GM13977 (cell line): ENCODE data around the gene TM9SF2.
A peak's percentile ranks its signal among the peaks of the same experiment; 100 is the strongest.

Experiments used
- DNase-seq: peaks from one replicate; pipeline ENCODE4 v3.0.0; 2012; ENCODE audit warnings: low spot score
- in situ Hi-C: fragments of 300-500 bp; cut with MboI; formaldehyde crosslinking; loops from one replicate; pipeline ENCODE4 v1.12.0; 2022; ENCODE audit warnings: low sequenced_read_pairs, low pct_unique_long_range_greater_than_20kb, mixed read lengths, inconsistent platforms; ENCODE audit not compliant: unreplicated experiment
- TF ChIP-seq, protein P1 (sequence below): IDR thresholded peaks from 2 replicates; pipeline ENCODE4 v1.5.1; 2012; ENCODE audit warnings: mild to moderate bottlenecking, control low read depth; ENCODE audit not compliant: insufficient read depth; ENCODE audit errors: extremely low read depth, missing control alignments

TM9SF2 gene

DNA sequence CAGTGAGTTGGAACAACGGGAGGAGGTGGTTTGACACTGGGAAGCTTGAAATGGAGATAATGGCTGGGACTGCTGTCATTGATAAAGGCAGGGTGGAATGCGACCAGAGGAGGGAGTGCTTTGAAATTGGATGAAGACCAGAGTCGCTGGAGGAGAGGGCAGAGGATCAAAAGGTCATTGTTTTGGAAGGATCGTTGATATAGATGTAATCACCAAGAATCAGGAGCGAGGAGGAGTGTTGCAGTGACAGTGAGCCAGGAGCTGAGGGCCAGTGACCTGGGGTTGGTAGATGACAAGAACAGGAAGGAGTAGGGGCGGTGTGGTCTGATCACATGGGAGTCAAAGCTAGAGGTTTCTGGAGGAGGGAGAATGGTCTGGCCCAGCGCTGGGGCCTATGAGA lies 25.3 kb downstream of the TM9SF2 start:
- DNase-seq, result no peak
- in situ Hi-C loops, result no loop called here
- TF ChIP-seq, protein P1, sequence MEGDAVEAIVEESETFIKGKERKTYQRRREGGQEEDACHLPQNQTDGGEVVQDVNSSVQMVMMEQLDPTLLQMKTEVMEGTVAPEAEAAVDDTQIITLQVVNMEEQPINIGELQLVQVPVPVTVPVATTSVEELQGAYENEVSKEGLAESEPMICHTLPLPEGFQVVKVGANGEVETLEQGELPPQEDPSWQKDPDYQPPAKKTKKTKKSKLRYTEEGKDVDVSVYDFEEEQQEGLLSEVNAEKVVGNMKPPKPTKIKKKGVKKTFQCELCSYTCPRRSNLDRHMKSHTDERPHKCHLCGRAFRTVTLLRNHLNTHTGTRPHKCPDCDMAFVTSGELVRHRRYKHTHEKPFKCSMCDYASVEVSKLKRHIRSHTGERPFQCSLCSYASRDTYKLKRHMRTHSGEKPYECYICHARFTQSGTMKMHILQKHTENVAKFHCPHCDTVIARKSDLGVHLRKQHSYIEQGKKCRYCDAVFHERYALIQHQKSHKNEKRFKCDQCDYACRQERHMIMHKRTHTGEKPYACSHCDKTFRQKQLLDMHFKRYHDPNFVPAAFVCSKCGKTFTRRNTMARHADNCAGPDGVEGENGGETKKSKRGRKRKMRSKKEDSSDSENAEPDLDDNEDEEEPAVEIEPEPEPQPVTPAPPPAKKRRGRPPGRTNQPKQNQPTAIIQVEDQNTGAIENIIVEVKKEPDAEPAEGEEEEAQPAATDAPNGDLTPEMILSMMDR, result no peak

DNA sequence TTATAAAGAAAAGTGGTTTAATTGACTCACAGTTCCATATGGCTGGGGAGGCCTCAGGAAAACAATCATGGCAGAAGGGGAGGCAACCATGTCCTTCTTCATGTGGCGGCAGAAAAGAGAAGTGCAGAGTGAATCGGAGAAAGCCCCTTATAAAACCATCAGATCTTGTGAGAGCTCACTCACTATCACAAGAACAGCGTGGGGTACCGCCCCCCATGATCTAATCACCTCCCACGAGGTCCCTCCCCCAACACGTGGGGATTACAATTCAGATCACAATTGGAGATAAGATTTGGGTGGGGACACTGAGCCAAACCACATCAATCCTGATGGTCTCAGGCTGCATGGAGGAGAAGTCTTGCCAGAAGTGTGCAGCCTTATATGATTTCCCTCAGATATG lies 26.0 kb downstream of the TM9SF2 start:
- TF ChIP-seq, protein P1, result no peak
- no peak for DNase-seq
- in situ Hi-C loops, result no loop called here

- TF ChIP-seq, protein P1, result peak; percentile 58
- in situ Hi-C loops, result no loop called here
- DNase-seq, result peak; percentile 53
These were observed 27.3 kb downstream of the TM9SF2 start for GRCh38 chr13:99528547-99528946.

DNA sequence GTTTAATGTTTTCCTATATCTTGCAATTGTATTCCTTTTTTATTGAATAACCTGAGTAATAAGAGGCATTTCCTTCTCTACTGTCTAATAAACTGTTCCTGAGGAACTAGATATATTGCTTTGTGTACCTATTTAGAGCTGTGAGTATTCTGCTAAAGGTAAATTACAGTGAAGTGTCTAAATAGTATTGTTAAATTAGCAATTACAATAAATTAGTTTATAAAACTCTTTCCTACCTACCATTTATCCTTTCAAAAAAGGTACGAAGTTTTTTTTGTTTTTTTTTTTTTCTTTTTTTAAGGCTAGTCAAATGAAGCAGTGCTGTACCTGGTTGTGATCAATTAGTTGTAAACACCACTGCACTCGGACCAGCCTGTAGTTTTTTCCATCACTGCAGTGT lies 34.8 kb downstream of the TM9SF2 start:
- TF ChIP-seq, protein P1, result no peak
- in situ Hi-C loops, result no loop called here
- DNase-seq, result no peak

DNA sequence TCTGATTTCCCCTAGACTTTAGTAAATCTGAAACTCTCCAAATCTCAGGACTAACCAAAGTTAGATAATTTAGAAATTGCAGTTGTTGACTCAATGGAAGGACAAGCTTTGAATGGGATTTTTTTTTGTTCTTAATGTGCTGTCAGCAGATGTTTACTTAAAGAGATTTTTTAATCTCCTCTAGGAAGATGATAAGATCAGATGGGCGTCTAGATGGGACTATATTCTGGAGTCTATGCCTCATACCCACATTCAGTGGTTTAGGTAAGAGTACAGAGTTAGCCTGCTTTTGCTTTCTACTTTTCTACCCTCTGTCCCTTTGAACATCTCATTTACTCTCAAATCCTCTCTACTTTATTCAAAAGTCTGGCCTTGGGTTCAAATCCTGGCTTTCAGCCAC lies 39.3 kb downstream of the TM9SF2 start:
- no peak for DNase-seq
- TF ChIP-seq, protein P1, result no peak
- in situ Hi-C loops, result no loop called here

DNA sequence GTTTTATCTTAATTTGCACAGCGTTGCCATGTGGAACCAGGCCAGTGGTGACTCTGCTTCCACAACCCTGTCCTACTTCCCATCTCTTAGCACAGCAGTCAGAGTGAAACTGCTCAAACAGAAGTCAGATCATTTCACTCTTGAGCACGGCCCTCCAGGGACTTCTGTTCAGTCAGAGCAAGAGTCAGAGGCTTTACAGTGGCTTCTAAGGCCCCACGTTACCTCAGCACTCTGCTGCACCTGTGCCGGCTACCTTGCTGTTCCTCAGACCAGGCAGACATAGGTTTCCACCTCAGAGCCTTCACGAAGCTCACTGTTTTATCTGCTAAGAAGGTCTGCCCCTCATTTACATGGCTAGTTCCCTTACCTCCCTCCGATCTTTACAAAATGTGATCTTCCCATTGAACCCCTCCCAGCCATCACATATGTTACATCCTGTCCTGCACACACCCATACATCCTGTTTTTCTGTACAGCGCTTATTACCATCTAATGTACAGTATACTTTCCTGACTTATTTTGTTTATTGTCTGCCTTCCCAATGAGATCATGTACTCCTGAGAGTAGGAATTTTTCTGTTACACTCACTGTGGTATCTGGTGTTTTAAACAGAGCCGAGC lies 41.6 kb downstream of the TM9SF2 start:
- TF ChIP-seq, protein P1, result no peak
- peak; percentile 72 for DNase-seq
- in situ Hi-C loops, result no loop called here
